Right renal pelvis (tissue), 4 donors: ENCODE measurements around the gene GPR31. TPM values are rescaled to one million over a fixed set of nuclear protein-coding genes. Genes with fewer than 3 reads are reported as not detected.
"Not testable (repeated sequence)": the region's sequence is repeated elsewhere in the genome, so short reads cannot be mapped to it uniquely, and the experiment has no call there.

Experiments
- DNase-seq, 4 donors: peaks; one replicate each; pipeline ENCODE4 v3.0.0-alpha.2; 2013; ENCODE audit warnings: low read depth in 4 of 4, low spot score in 3 of 4, missing footprints in 1 of 4
- polyA plus RNA-seq, 4 donors: library from polyadenylated mRNA; unstranded; fragments of 120-200 nt; gene quantifications; one replicate each; pipeline ENCODE4 v1.2.1, GENCODE V29; 2013; ENCODE audit not compliant: insufficient read length in 4 of 4

The GPR31 gene
- not detected for polyA plus RNA-seq

GRCh38 chr6:167157863-167158262 lies at the start of gene GPR31:
TSS of gene GPR31 (minus strand) at chr6:167157980. CDS start at chr6:167157831, 149 bp downstream.
- no peak for DNase-seq

GRCh38 chr6:167207527-167207926 lies 49.7 kb upstream of the GPR31 start:
- no peak for DNase-seq

GRCh38 chr6:167205316-167205715 lies 47.5 kb upstream of the GPR31 start:
- not testable (repeated sequence) for DNase-seq

- not testable (repeated sequence) for DNase-seq
Observed at GRCh38 chr6:167204059-167204348, 46.2 kb upstream of the GPR31 start.

- DNase-seq, result not testable (repeated sequence)
Observed at GRCh38 chr6:167203261-167204058, 45.7 kb upstream of the GPR31 start.

- not testable (repeated sequence) for DNase-seq
Observed at GRCh38 chr6:167202613-167203012, 44.8 kb upstream of the GPR31 start.

GRCh38 chr6:167200806-167201205 lies 43.0 kb upstream of the GPR31 start:
- no peak for DNase-seq

GRCh38 chr6:167195941-167196610 lies 38.3 kb upstream of the GPR31 start:
- not testable (repeated sequence) for DNase-seq

- not testable (repeated sequence) for DNase-seq
Observed at GRCh38 chr6:167193515-167194125, 35.8 kb upstream of the GPR31 start.

- DNase-seq, result not testable (repeated sequence)
Observed at GRCh38 chr6:167191043-167191583, 33.3 kb upstream of the GPR31 start.

GRCh38 chr6:167187275-167187674 lies 29.5 kb upstream of the GPR31 start:
- not testable (repeated sequence) for DNase-seq

- DNase-seq, result not testable (repeated sequence)
Observed at GRCh38 chr6:167185101-167185500, 27.3 kb upstream of the GPR31 start.

GRCh38 chr6:167182913-167183314 lies 25.1 kb upstream of the GPR31 start:
- DNase-seq, result not testable (repeated sequence)

GRCh38 chr6:167181351-167181750 lies 23.6 kb upstream of the GPR31 start:
- not testable (repeated sequence) for DNase-seq

- not testable (repeated sequence) for DNase-seq
Observed at GRCh38 chr6:167180086-167180485, 22.3 kb upstream of the GPR31 start.

GRCh38 chr6:167178896-167179655 lies 21.3 kb upstream of the GPR31 start:
- not testable (repeated sequence) for DNase-seq

GRCh38 chr6:167177271-167177670 lies 19.5 kb upstream of the GPR31 start:
- DNase-seq, result not testable (repeated sequence)

- DNase-seq, result not testable (repeated sequence)
Observed at GRCh38 chr6:167172011-167172410, 14.2 kb upstream of the GPR31 start.

- not testable (repeated sequence) for DNase-seq
Observed at GRCh38 chr6:167171300-167171699, 13.5 kb upstream of the GPR31 start.

GRCh38 chr6:167169867-167170266 lies 12.1 kb upstream of the GPR31 start:
- DNase-seq, result not testable (repeated sequence)
